Pons (tissue), 1 donor: ENCODE results near the gene PREPL.
"Not testable (repeated sequence)": the region's sequence is repeated elsewhere in the genome, so short reads cannot be mapped to it uniquely, and the experiment has no call there.

Experiments
- DNase-seq: peaks from one replicate; pipeline ENCODE4 v3.0.0-alpha.2; 2016; ENCODE audit warnings: low spot score

The PREPL gene

GRCh38 chr2:44348400-44348799, 12.9 kb downstream of the PREPL start:
- DNase-seq, result no peak

GRCh38 chr2:44347526-44347925, 13.8 kb downstream of the PREPL start:
- no peak for DNase-seq

GRCh38 chr2:44342854-44343253, 18.4 kb downstream of the PREPL start:
- DNase-seq, result no peak

- DNase-seq, result no peak
Measured at GRCh38 chr2:44335806-44336538, 25.3 kb downstream of the PREPL start.

- DNase-seq, result no peak
Measured at GRCh38 chr2:44333994-44334393, 27.3 kb downstream of the PREPL start.

GRCh38 chr2:44330801-44331200, 30.5 kb downstream of the PREPL start:
- DNase-seq, result no peak

GRCh38 chr2:44329343-44329742, 32.0 kb downstream of the PREPL start:
- no peak for DNase-seq

- no peak for DNase-seq
Measured at GRCh38 chr2:44328750-44329149, 32.5 kb downstream of the PREPL start.

GRCh38 chr2:44326548-44327264, 34.6 kb downstream of the PREPL start:
- no peak for DNase-seq

- no peak for DNase-seq
Measured at GRCh38 chr2:44325897-44326296, 35.4 kb downstream of the PREPL start.

GRCh38 chr2:44324971-44325426, 36.3 kb downstream of the PREPL start:
- no peak for DNase-seq

GRCh38 chr2:44321360-44321759, 39.9 kb downstream of the PREPL start:
- no peak for DNase-seq

- no peak for DNase-seq
Measured at GRCh38 chr2:44320832-44321231, 40.5 kb downstream of the PREPL start.

- no peak for DNase-seq
Measured at GRCh38 chr2:44315945-44316344, 45.3 kb downstream of the PREPL start.

GRCh38 chr2:44314362-44314761, 46.9 kb downstream of the PREPL start:
- DNase-seq, result no peak

- DNase-seq, result no peak
Measured at GRCh38 chr2:44310287-44310686, 51.0 kb downstream of the PREPL start.

GRCh38 chr2:44305882-44306281, 55.4 kb downstream of the PREPL start:
- DNase-seq, result no peak

- no peak for DNase-seq
Measured at GRCh38 chr2:44304258-44304657, 57.0 kb downstream of the PREPL start.

- DNase-seq, result not testable (repeated sequence)
Measured at GRCh38 chr2:44303766-44304165, 57.5 kb downstream of the PREPL start.

- no peak for DNase-seq
Measured at GRCh38 chr2:44301111-44301510, 60.2 kb downstream of the PREPL start.

- no peak for DNase-seq
Measured at GRCh38 chr2:44299635-44300034, 61.7 kb downstream of the PREPL start.

- DNase-seq, result no peak
Measured at GRCh38 chr2:44297431-44297830, 63.9 kb downstream of the PREPL start.

GRCh38 chr2:44296653-44297052, 64.6 kb downstream of the PREPL start:
- DNase-seq, result no peak
